ES-I3 (cell line): Measurements from ENCODE around the gene SGK1.

Experiments
- H3K36me3 ChIP-seq: 2 replicates; pipeline ENCODE4 v1.6.1; 2013; ENCODE audit warnings: mild to moderate bottlenecking, low read length, control low read depth, moderate library complexity; ENCODE audit not compliant: insufficient read depth
- H3K4me1 ChIP-seq: 2 replicates; pipeline ENCODE4 v1.6.1; 2013; ENCODE audit warnings: mild to moderate bottlenecking, control low read depth, low read length; ENCODE audit not compliant: insufficient read depth
- H3K9ac ChIP-seq: 2 replicates; pipeline ENCODE4 v1.6.1; 2013; ENCODE audit warnings: low read depth, mild to moderate bottlenecking, low read length, moderate library complexity
- H3K9me3 ChIP-seq: 2 replicates; pipeline ENCODE4 v1.6.1; 2013; ENCODE audit warnings: mild to moderate bottlenecking, low read length, moderate library complexity; ENCODE audit not compliant: control insufficient read depth, insufficient read depth

The SGK1 gene

DNA sequence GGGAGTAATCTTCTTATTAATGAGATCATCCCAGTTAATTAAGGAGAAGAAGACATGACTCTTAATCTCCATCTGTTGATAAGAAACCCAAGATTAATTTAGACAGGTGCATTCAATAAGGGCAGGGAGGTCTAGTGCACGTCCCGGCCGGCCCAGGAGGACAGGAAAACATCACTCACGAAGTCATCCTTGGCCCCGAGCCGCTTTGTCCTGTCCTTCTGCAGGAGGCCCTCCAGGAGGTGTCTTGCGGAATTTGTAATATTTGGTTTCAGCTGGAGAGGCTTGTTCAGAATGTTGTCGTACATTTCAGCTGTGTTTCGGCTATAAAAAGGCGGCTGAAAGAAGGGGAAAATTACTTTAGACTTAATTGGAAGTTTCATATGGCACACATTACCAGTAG lies 147.1 kb downstream of the SGK1 start:
- H3K36me3 ChIP-seq, result peaks cover 24% of the 10 kb centered on the region
- H3K4me1 ChIP-seq, result peaks cover 6% of the 10 kb centered on the region; the same call in 1 of the 2 replicates
- H3K9me3 ChIP-seq, result no peaks in the 10 kb centered on the region
- no peak overlapping the region for H3K9ac ChIP-seq

DNA sequence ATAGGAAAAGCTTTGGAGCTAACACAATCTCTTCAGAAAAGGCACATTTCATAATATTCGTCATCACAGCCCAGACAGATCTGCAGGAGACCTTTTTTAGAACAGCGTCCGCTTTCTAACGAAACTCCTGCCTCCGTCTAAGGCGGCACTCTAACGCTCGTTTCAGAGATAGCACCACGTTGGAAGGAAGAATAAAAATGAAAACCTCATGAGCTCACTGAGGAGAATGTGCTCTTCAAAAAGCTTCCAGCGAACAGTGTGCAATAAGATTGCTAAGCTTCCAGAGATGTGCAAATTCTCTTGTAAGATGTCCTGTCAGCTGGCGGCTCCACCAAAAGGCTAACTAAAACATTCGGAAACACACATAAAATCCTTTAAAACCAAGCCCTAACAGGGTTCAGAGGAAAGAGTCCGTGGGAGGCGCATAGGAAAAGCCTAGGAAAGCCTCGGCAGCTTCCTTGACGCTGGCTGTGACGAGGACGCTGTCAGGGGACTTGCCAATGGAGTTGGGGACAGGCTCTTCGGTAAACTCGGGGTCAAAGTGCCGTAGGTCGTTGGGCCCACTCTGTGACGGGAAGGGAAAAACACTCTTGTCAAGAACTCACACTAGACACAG lies 147.9 kb downstream of the SGK1 start:
- peaks cover 6% of the 10 kb centered on the region; the same call in 1 of the 2 replicates for H3K4me1 ChIP-seq
- H3K9me3 ChIP-seq, result no peaks in the 10 kb centered on the region
- H3K9ac ChIP-seq, result no peak overlapping the region
- peaks cover 24% of the 10 kb centered on the region for H3K36me3 ChIP-seq

DNA sequence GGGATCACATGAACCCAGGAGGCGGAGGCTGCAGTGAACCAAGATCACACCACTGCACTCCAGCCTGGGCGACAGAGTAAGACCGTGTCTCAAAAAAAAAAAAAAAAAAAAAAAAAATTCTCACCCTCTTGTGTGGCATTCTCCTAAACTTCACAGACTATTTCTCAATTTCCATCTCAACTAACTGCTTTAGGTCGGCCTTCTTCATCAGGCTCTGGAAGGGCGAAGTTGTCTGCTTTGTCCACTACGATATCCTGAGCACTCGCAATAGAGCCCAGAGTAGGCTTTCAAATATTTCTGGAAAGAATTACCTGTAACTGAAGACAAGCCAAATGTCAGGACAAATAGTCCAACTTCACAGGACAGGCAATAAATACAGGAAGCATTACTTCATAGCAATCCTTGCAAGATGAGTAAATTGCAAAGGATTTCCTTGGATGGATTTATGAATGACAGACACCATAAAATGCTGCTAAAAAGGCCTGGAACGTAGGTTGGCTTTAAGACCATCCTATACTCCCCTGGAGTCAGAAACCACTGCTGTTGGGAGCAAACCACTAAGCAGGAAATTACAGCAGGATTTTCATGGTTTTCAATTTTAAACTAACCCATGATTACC lies 149.2 kb downstream of the SGK1 start:
- Histone ChIP-seq H3K36me3 (peaks cover 24% of the 10 kb centered on the region), H3K9me3 (no peaks in the 10 kb centered on the region), H3K9ac (no peak overlapping the region), H3K4me1 (peaks cover 6% of the 10 kb centered on the region; the same call in 1 of the 2 replicates)

DNA sequence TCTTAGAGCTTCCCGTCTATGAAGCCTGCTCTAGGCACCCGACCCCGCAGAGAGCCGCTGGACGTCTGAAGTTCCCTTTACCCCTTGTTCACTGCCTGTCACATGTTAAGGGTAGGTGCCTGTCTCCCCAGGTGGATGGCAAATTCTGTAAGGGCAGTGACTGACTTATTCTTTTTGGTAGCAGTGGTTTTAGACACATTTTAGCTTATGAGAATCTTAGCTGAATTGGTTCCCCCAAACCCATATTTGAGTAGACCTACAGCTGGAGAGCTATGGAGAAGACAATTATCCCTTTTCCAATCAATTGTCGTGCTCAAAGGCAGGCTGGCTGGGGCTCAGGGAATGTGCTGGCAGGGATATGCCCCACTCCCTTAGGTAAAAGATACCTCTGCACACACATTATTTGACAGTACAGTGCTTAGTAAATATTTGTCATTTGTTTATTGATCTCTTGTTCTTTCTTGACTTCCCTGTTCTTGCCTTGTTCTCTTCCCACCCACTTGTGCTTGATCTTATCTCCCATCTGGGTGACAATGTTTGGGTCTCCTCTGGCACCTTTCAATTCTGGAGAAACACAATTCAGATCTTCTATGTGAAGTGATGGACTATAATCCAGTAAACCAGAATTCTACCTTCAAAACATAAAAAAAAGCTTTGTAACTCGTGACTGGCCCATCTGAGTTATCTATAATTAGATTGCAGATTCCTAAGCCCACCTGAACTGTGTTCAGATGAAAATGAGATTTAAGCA lies 151.2 kb downstream of the SGK1 start:
- Histone ChIP-seq H3K9ac (no peak overlapping the region), H3K36me3 (peaks cover 12% of the 10 kb centered on the region), H3K9me3 (no peaks in the 10 kb centered on the region), H3K4me1 (peaks cover 2% of the 10 kb centered on the region)

DNA sequence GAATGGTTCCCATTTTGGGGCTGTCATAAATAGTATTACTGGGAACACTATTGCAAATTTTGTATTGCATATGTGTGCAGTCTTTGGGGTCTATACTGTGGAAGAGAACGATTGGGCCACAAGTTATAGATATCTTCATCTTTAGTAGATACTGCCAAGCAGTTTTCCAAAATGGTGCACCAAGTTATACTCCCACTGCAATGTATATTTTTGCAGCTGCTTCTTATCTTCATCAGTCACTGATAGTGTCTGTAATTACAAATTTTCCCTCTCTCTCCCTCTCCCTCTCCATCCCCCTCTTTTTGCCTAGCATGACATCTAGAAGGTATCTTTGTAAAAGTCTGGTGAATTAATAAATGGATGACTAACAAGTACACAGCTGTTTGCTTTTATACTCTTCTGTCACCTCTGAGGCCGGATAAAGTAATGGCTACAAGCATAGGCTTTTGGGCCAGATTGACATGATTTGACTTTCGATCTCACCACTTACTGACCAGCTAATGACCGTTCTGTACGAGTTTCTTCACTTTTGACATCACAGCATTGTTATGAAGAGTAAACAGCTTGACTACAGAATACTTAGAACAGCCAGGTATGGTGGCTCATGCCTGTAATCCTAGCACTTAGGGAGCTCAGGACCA lies 152.2 kb downstream of the SGK1 start:
- no peaks in the 10 kb centered on the region for H3K9me3 ChIP-seq
- H3K4me1 ChIP-seq, result peaks cover 11% of the 10 kb centered on the region
- H3K9ac ChIP-seq, result no peak overlapping the region
- H3K36me3 ChIP-seq, result peaks cover 4% of the 10 kb centered on the region; the same call in 1 of the 2 replicates

GRCh38 chr6:134164300-134164699 lies 153.6 kb downstream of the SGK1 start:
- H3K9me3 ChIP-seq, result peaks cover 7% of the 10 kb centered on the region
- peaks cover 18% of the 10 kb centered on the region for H3K4me1 ChIP-seq
- no peaks in the 10 kb centered on the region for H3K36me3 ChIP-seq
- H3K9ac ChIP-seq, result no peak overlapping the region

DNA sequence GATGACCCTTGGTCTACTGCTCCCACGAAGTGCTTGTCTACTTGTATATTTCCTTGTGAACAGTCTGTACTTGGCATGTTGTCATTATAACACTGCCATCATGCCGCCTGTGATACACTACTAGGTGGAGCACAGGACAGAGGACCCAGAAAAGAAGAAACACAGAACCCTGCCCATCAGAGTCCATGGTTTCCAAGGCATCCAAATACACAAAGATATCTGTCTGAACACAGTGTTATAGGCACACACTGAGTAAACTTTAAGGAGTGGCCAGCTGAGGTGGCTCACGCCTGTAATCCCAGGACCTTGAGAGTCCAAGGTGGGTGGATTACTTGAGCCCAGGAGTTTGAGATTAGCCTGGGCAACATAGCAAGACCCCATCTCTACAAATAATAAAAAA lies 155.0 kb downstream of the SGK1 start:
- Histone ChIP-seq H3K4me1 (peaks cover 18% of the 10 kb centered on the region), H3K9me3 (peaks cover 8% of the 10 kb centered on the region), H3K36me3 (no peaks in the 10 kb centered on the region), H3K9ac (no peak overlapping the region)

DNA sequence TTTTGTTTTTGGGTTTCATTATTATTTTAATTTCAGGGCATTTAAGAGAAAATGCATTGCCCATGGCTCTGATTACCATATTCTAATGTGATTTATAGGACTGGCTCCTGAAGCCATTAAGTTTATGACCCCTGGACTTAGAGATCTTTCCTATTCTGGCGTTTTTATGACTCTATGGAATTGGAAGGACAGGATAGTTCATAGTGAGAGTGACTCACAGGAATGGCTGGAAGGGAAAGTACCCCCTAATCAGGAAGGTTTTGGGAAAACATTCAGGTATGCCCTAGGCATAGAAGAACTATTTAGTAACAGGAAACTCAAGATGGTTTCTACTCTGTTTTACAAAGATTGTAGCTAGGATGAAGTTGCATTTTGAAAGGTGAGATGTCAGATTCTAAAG lies 156.9 kb downstream of the SGK1 start:
- peaks cover 18% of the 10 kb centered on the region for H3K4me1 ChIP-seq
- H3K9ac ChIP-seq, result peak overlapping the region; percentile 14; the same call in 1 of the 2 replicates
- H3K36me3 ChIP-seq, result no peaks in the 10 kb centered on the region
- H3K9me3 ChIP-seq, result peaks cover 8% of the 10 kb centered on the region

DNA sequence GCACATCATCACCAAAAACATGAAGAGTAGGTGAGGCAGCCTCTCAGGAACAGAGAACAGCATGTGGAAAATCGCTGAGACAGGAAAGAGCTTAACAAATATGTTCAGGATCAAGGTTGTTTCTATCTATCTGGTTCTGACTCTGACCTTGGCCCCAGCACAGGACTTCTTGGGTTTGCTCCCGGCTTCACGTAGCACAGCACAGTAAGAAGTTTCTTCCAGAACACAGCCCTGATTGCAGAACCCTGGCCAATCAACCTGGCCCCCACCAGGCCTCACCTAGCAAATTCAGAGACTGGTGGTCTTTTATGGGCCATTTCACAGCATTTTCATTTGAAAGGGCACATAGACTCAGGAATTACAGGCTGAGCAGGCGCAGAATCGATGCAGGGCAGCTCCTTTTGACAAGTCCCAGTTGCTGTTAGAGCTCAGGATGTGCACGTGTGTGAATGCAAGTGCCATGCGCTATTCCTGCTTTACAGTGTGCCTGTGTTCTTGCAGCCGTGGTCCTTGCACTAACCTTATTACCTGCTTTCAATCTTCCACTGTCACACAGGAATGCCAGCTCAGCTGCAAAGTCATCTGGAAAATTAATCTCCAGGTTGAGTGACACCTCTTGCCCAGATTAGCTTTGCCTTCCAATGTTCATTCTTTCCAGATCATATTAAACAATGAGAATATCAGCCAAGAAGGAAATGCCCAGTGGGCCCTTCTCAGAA lies 165.0 kb downstream of the SGK1 start:
- H3K4me1 ChIP-seq, result no peaks in the 10 kb centered on the region
- no peaks in the 10 kb centered on the region; the same call in 1 of the 2 replicates for H3K9me3 ChIP-seq
- no peaks in the 10 kb centered on the region for H3K36me3 ChIP-seq
- H3K9ac ChIP-seq, result no peak overlapping the region

GRCh38 chr6:134148566-134148965 lies 169.3 kb downstream of the SGK1 start:
- Histone ChIP-seq H3K9ac (no peak overlapping the region), H3K36me3 (no peaks in the 10 kb centered on the region), H3K9me3 (no peaks in the 10 kb centered on the region; the same call in 1 of the 2 replicates), H3K4me1 (0 out of 2 replicates have a peak, but pooled peaks cover 5% of the 10 kb centered on the region)

DNA sequence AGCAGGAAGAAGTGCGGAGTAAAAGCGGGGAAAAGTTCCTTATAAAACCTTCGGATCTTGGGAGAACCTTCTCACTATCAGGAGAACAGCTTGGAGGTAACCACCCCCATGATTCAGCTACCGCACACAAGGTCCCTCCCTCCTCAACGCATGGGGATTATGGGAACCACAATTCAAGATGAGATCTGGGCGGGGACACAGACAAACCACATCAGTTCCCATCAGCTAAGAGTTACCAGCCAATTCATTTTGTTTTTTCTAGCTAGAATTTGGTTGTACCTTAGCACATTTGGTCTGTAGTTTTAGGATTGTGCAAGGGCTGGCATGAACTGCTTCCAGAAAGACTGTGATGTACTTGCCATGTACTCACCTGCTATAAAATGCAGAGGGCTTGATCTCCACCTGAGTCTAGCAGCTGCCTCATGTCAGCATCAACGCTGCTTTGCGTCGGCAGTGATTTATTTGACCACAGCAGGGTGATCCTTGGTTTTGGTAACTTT lies 170.8 kb downstream of the SGK1 start:
- 0 out of 2 replicates have a peak, but pooled peaks cover 5% of the 10 kb centered on the region for H3K4me1 ChIP-seq
- no peak overlapping the region for H3K9ac ChIP-seq
- H3K9me3 ChIP-seq, result no peaks in the 10 kb centered on the region; the same call in 1 of the 2 replicates
- H3K36me3 ChIP-seq, result no peaks in the 10 kb centered on the region

GRCh38 chr6:134146268-134147033 lies 171.5 kb downstream of the SGK1 start:
- Histone ChIP-seq H3K4me1 (0 out of 2 replicates have a peak, but pooled peaks cover 5% of the 10 kb centered on the region), H3K9ac (no peak overlapping the region), H3K9me3 (no peaks in the 10 kb centered on the region; the same call in 1 of the 2 replicates), H3K36me3 (no peaks in the 10 kb centered on the region)

GRCh38 chr6:134145786-134146185 lies 172.1 kb downstream of the SGK1 start:
- Histone ChIP-seq H3K9ac (no peak overlapping the region), H3K9me3 (no peaks in the 10 kb centered on the region; the same call in 1 of the 2 replicates), H3K36me3 (no peaks in the 10 kb centered on the region), H3K4me1 (0 out of 2 replicates have a peak, but pooled peaks cover 5% of the 10 kb centered on the region)
